DND-41 (cell line): ENCODE measurements around the gene LY6G5C.

Experiments
- ATAC-seq: fragments of 200-7000 bp; cut with Tn5 transposase; 3 replicates; pipeline ENCODE4 v1.9.1; 2021; ENCODE audit warnings: low read depth; ENCODE audit not compliant: insufficient read depth
- DNase-seq: peaks from one replicate; pipeline ENCODE4 v3.0.0-alpha.2; 2020
- H2AFZ ChIP-seq: 2 replicates; pipeline ENCODE4 v1.6.0; 2012; ENCODE audit warnings: low read depth, low read length
- H3K27ac ChIP-seq: 2 replicates; pipeline ENCODE4 v1.5.1; 2012; ENCODE audit warnings: low read length, inconsistent platforms
- H3K27me3 ChIP-seq: fragments of 200-600 bp; sonication (generic); 2 replicates; pipeline ENCODE4 v1.6.0; 2012; ENCODE audit warnings: low read length, mild to moderate bottlenecking, inconsistent platforms; ENCODE audit not compliant: insufficient read depth, poor library complexity
- H3K36me3 ChIP-seq: 2 replicates; pipeline ENCODE4 v1.5.1; 2012; ENCODE audit warnings: low read length, inconsistent platforms; ENCODE audit not compliant: insufficient read depth
- H3K4me1 ChIP-seq: 2 replicates; pipeline ENCODE4 v1.5.1; 2012; ENCODE audit warnings: mild to moderate bottlenecking, low read length; ENCODE audit not compliant: insufficient read depth
- H3K4me2 ChIP-seq: 2 replicates; pipeline ENCODE4 v1.6.0; 2012; ENCODE audit warnings: mild to moderate bottlenecking, moderate library complexity, low read length, inconsistent platforms; ENCODE audit not compliant: insufficient read depth
- H3K4me3 ChIP-seq, 2 experiments: fragments of 200-600 bp in 1 of 2; shearing (Covaris generic) in 1 of 2; 2 replicates each; pipeline ENCODE4 v1.5.1; 2012 to 2016; ENCODE audit warnings: inconsistent platforms in 2 of 2, low read length in 2 of 2, mild to moderate bottlenecking in 2 of 2, low read depth in 1 of 2, moderate library complexity in 1 of 2
- H3K79me2 ChIP-seq: 2 replicates; pipeline ENCODE4 v1.6.0; 2012; ENCODE audit warnings: low read length, inconsistent platforms; ENCODE audit not compliant: insufficient read depth
- H3K9ac ChIP-seq: 2 replicates; pipeline ENCODE4 v1.6.0; 2012; ENCODE audit warnings: low read depth, mild to moderate bottlenecking, inconsistent platforms, low read length, moderate library complexity
- H3K9me3 ChIP-seq: 2 replicates; pipeline ENCODE4 v1.5.1; 2012; ENCODE audit warnings: low read length, moderate library complexity, mild to moderate bottlenecking, inconsistent platforms; ENCODE audit not compliant: insufficient read depth, severe bottlenecking
- H4K20me1 ChIP-seq: 2 replicates; pipeline ENCODE4 v1.6.0; 2012; ENCODE audit warnings: low read length; ENCODE audit not compliant: insufficient read depth
- EZH2 ChIP-seq: IDR thresholded peaks from 3 replicates; pipeline ENCODE4 v1.6.1; 2012; ENCODE audit warnings: borderline replicate concordance, low read depth, mild to moderate bottlenecking, moderate library complexity, low read length, inconsistent platforms; ENCODE audit not compliant: severe bottlenecking
- TF ChIP-seq, protein P1 (sequence below): IDR thresholded peaks from 2 replicates; pipeline ENCODE4 v1.5.1; 2012; ENCODE audit warnings: borderline replicate concordance, low read length, moderate library complexity, mild to moderate bottlenecking; ENCODE audit not compliant: poor library complexity, severe bottlenecking; ENCODE audit errors: extremely low read depth

The LY6G5C gene

GRCh38 chr6:31708224-31708623, 27.4 kb upstream of the LY6G5C start:
- H3K4me2 ChIP-seq: no peak overlapping the region
- H3K4me1 ChIP-seq: peaks cover 10% of the 10 kb centered on the region
- no peak overlapping the region for H3K9ac ChIP-seq
- H3K27ac ChIP-seq: no peak overlapping the region
- no peak overlapping the region for H2AFZ ChIP-seq
- no peaks in the 10 kb centered on the region for H3K27me3 ChIP-seq
- DNase-seq: no peak
- no peak for TF ChIP-seq EZH2
- TF ChIP-seq, protein P1, sequence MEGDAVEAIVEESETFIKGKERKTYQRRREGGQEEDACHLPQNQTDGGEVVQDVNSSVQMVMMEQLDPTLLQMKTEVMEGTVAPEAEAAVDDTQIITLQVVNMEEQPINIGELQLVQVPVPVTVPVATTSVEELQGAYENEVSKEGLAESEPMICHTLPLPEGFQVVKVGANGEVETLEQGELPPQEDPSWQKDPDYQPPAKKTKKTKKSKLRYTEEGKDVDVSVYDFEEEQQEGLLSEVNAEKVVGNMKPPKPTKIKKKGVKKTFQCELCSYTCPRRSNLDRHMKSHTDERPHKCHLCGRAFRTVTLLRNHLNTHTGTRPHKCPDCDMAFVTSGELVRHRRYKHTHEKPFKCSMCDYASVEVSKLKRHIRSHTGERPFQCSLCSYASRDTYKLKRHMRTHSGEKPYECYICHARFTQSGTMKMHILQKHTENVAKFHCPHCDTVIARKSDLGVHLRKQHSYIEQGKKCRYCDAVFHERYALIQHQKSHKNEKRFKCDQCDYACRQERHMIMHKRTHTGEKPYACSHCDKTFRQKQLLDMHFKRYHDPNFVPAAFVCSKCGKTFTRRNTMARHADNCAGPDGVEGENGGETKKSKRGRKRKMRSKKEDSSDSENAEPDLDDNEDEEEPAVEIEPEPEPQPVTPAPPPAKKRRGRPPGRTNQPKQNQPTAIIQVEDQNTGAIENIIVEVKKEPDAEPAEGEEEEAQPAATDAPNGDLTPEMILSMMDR: no peak
- no peaks in the 10 kb centered on the region for H4K20me1 ChIP-seq
- ATAC-seq: no peak
- H3K4me3 ChIP-seq: no peak overlapping the region
- H3K79me2 ChIP-seq: no peaks in the 10 kb centered on the region
- no peaks in the 10 kb centered on the region for H3K36me3 ChIP-seq
- no peaks in the 10 kb centered on the region for H3K9me3 ChIP-seq

- peaks cover 10% of the 10 kb centered on the region for H3K4me1 ChIP-seq
- ATAC-seq (no peak), DNase-seq (no peak)
- no peaks in the 10 kb centered on the region for H3K27me3 ChIP-seq
- H3K79me2 ChIP-seq: peaks cover 3% of the 10 kb centered on the region
- H3K4me2 ChIP-seq: no peak overlapping the region
- no peak overlapping the region for H3K27ac ChIP-seq
- no peak overlapping the region for H3K4me3 ChIP-seq
- H2AFZ ChIP-seq: no peak overlapping the region
- no peaks in the 10 kb centered on the region for H3K36me3 ChIP-seq
- no peaks in the 10 kb centered on the region for H3K9me3 ChIP-seq
- no peak for TF ChIP-seq EZH2
- TF ChIP-seq, protein P1: no peak
- H4K20me1 ChIP-seq: no peaks in the 10 kb centered on the region
- no peak overlapping the region for H3K9ac ChIP-seq
Observed at GRCh38 chr6:31707701-31708100, 26.8 kb upstream of the LY6G5C start.

DNA sequence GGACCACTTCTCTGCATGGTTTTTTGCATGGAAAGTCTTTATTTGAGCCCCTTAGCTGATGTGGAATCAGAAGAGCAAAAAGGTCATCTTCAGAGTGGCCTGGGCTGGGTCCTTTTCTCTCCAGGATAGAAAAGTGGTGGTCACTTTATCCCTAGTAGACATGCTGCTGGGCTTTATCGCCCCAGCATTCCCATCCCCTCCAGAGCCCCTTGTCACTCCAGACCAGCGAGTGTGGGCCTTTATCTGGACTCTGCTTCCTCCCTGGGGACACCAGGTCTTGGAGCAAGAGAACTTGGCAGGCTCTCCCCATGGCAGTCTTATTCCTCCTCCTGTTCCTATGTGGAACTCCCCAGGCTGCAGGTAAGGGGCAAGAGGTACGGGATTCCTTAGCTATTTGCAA, 25.7 kb upstream of the LY6G5C start, which contains the start of gene LY6G6F:
TSS of gene LY6G6F (plus strand) at position 268 of the 400 bp plus-strand sequence. CDS start at position 309, 41 bp downstream.
- no peak within 1 kb of the TSS for H3K4me2 ChIP-seq

More for the DNA sequence above, 25.7 kb upstream of the LY6G5C start, which contains the start of gene LY6G6F:
- peaks cover 14% of the 10 kb centered on the region for H3K79me2 ChIP-seq
- DNase-seq (no peak), ATAC-seq (no peak)
- H3K27me3 ChIP-seq: no peaks in the 10 kb centered on the region
- H3K9me3 ChIP-seq: no peaks in the 10 kb centered on the region
- H3K4me1 ChIP-seq: peaks cover 17% of the 10 kb centered on the region
- TF ChIP-seq, protein P1: no peak
- TF ChIP-seq EZH2: no peak
- H4K20me1 ChIP-seq: no peaks in the 10 kb centered on the region
- H3K36me3 ChIP-seq: peaks cover 2% of the 10 kb centered on the region; the same call in 1 of the 2 replicates
- no peak within 1 kb of the TSS for H3K9ac ChIP-seq
- no peak within 1 kb of the TSS for H2AFZ ChIP-seq
- H3K4me3 ChIP-seq: no peak within 1 kb of the TSS
- H3K27ac ChIP-seq: no peak within 1 kb of the TSS
